GM10847 (cell line): ENCODE measurements around the gene ZNF423.

Experiments used
- POLR2A ChIP-seq: IDR thresholded peaks from 2 replicates; pipeline ENCODE4 v1.6.1; 2011; ENCODE audit not compliant: insufficient read length; ENCODE audit errors: extremely low read depth

ZNF423 gene

GRCh38 chr16:49556249-49556605 is 299.7 kb downstream of the ZNF423 start:
- TF ChIP-seq POLR2A = no peak

GRCh38 chr16:49554681-49555080 is 301.2 kb downstream of the ZNF423 start:
- no peak for TF ChIP-seq POLR2A

- no peak for TF ChIP-seq POLR2A
Measured at GRCh38 chr16:49552313-49552928, 303.5 kb downstream of the ZNF423 start.

- no peak for TF ChIP-seq POLR2A
Measured at GRCh38 chr16:49550666-49551065, 305.2 kb downstream of the ZNF423 start.

GRCh38 chr16:49550140-49550539 is 305.8 kb downstream of the ZNF423 start:
- TF ChIP-seq POLR2A = no peak

GRCh38 chr16:49548325-49548970 is 307.5 kb downstream of the ZNF423 start:
- TF ChIP-seq POLR2A = no peak

- TF ChIP-seq POLR2A = no peak
Measured at GRCh38 chr16:49547448-49547847, 308.5 kb downstream of the ZNF423 start.

- TF ChIP-seq POLR2A = no peak
Measured at GRCh38 chr16:49546735-49547134, 309.2 kb downstream of the ZNF423 start.

GRCh38 chr16:49545741-49546448 is 310.0 kb downstream of the ZNF423 start:
- no peak for TF ChIP-seq POLR2A

- no peak for TF ChIP-seq POLR2A
Measured at GRCh38 chr16:49545243-49545642, 310.7 kb downstream of the ZNF423 start.

- no peak for TF ChIP-seq POLR2A
Measured at GRCh38 chr16:49544828-49545227, 311.1 kb downstream of the ZNF423 start.

- TF ChIP-seq POLR2A = no peak
Measured at GRCh38 chr16:49543631-49543946, 312.3 kb downstream of the ZNF423 start.

GRCh38 chr16:49542946-49543630 is 312.8 kb downstream of the ZNF423 start:
- TF ChIP-seq POLR2A = no peak

- no peak for TF ChIP-seq POLR2A
Measured at GRCh38 chr16:49542391-49542891, 313.5 kb downstream of the ZNF423 start.

GRCh38 chr16:49540836-49541235 is 315.1 kb downstream of the ZNF423 start:
- TF ChIP-seq POLR2A = no peak

- no peak for TF ChIP-seq POLR2A
Measured at GRCh38 chr16:49539758-49540157, 316.2 kb downstream of the ZNF423 start.

- no peak for TF ChIP-seq POLR2A
Measured at GRCh38 chr16:49537924-49538459, 317.9 kb downstream of the ZNF423 start.
